ENCODE measurements around the gene ATXN1.

DNA sequence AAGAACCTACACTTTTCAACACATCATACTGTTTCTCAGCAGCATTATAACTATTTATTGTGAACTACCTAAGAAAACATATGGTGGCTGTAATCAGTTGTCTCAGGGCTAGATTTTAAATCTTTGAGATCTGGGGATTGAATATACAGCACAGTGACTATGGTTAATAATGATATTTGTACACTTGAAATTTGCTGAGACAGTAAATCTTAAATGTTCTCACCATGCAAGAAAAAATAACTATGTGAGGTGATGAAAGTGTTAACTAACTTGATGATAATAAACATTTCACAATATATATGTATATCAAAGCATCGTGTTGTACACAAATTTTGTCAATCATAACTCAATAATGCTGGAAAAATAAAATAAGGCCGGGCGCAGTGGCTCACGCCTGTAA, 113.8 kb downstream of the ATXN1 start:
- TF ChIP-seq, protein P1, sequence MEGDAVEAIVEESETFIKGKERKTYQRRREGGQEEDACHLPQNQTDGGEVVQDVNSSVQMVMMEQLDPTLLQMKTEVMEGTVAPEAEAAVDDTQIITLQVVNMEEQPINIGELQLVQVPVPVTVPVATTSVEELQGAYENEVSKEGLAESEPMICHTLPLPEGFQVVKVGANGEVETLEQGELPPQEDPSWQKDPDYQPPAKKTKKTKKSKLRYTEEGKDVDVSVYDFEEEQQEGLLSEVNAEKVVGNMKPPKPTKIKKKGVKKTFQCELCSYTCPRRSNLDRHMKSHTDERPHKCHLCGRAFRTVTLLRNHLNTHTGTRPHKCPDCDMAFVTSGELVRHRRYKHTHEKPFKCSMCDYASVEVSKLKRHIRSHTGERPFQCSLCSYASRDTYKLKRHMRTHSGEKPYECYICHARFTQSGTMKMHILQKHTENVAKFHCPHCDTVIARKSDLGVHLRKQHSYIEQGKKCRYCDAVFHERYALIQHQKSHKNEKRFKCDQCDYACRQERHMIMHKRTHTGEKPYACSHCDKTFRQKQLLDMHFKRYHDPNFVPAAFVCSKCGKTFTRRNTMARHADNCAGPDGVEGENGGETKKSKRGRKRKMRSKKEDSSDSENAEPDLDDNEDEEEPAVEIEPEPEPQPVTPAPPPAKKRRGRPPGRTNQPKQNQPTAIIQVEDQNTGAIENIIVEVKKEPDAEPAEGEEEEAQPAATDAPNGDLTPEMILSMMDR (conservative IDR thresholded peaks at IDR 0.05; ENCODE audit: low read depth in 2 of 2) = no peak
- TF ChIP-seq EZH2phosphoT487 (IDR thresholded peaks at IDR 0.05; ENCODE audit: unreplicated experiment) = no peak
- TF ChIP-seq EZH2 (IDR thresholded peaks at IDR 0.05; ENCODE audit: low read depth, unreplicated experiment) = no peak
- TF ChIP-seq POLR2AphosphoS5 (IDR thresholded peaks at IDR 0.05; ENCODE audit: low read depth) = no peak
- TF ChIP-seq, protein P2, sequence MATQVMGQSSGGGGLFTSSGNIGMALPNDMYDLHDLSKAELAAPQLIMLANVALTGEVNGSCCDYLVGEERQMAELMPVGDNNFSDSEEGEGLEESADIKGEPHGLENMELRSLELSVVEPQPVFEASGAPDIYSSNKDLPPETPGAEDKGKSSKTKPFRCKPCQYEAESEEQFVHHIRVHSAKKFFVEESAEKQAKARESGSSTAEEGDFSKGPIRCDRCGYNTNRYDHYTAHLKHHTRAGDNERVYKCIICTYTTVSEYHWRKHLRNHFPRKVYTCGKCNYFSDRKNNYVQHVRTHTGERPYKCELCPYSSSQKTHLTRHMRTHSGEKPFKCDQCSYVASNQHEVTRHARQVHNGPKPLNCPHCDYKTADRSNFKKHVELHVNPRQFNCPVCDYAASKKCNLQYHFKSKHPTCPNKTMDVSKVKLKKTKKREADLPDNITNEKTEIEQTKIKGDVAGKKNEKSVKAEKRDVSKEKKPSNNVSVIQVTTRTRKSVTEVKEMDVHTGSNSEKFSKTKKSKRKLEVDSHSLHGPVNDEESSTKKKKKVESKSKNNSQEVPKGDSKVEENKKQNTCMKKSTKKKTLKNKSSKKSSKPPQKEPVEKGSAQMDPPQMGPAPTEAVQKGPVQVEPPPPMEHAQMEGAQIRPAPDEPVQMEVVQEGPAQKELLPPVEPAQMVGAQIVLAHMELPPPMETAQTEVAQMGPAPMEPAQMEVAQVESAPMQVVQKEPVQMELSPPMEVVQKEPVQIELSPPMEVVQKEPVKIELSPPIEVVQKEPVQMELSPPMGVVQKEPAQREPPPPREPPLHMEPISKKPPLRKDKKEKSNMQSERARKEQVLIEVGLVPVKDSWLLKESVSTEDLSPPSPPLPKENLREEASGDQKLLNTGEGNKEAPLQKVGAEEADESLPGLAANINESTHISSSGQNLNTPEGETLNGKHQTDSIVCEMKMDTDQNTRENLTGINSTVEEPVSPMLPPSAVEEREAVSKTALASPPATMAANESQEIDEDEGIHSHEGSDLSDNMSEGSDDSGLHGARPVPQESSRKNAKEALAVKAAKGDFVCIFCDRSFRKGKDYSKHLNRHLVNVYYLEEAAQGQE (IDR thresholded peaks at IDR 0.05; ENCODE audit: unreplicated experiment) = no peak
- no peak for TF ChIP-seq ZNF331 (CRISPR knock-in tag; IDR thresholded peaks at IDR 0.05; ENCODE audit: low read depth)
- TF ChIP-seq NANOG (IDR thresholded peaks at IDR 0.05; ENCODE audit: borderline replicate concordance) = no peak
- TF ChIP-seq CREB1 (CRISPR knock-in tag; IDR thresholded peaks at IDR 0.05; ENCODE audit: low read depth) = no peak

Measured in GM23338 (cell line).